HEK293 (cell line): Measurements from ENCODE around the gene KRTAP10-1.
A peak's percentile ranks its signal among the peaks of the same experiment; 100 is the strongest.

Experiments
- CTCF ChIA-PET: fragments of 350-600 bp; formaldehyde crosslinking; extraction: SDS; loops from one replicate; lab custom pipeline; 2021; ENCODE audit warnings: antibody characterized with exemption; lab: Yijun Ruan, JAX
- POLR2A ChIA-PET: fragments of 300-600 bp; formaldehyde crosslinking; extraction: SDS; loops from one replicate; lab custom pipeline; 2020; ENCODE audit warnings: antibody characterized with exemption, inconsistent platforms; lab: Yijun Ruan, JAX
- H3K27ac ChIP-seq: fragments of 200-500 bp; sonication (Bioruptor generic); 2 replicates; pipeline ENCODE4 v1.5.1; 2014; ENCODE audit warnings: low read depth, low read length, control low read depth, inconsistent platforms; ENCODE audit errors: extremely low read depth
- H3K36me3 ChIP-seq, 2 experiments: fragments of 200-500 bp in 1 of 2; sonication (Bioruptor generic) in 1 of 2; 1 replicate in 1 of 2; 2 replicates in 1 of 2; pipeline ENCODE4 v1.5.1; 2014 to 2017; ENCODE audit warnings: inconsistent platforms in 2 of 2, low read length in 2 of 2; ENCODE audit not compliant: control insufficient read depth in 2 of 2, insufficient read depth in 1 of 2
- H3K4me1 ChIP-seq: fragments of 200-500 bp; sonication (Bioruptor generic); 2 replicates; pipeline ENCODE4 v1.5.1; 2014; ENCODE audit warnings: mild to moderate bottlenecking, low read length, inconsistent platforms; ENCODE audit not compliant: control insufficient read depth, insufficient read depth
- H3K4me3 ChIP-seq: 2 replicates; pipeline ENCODE4 v1.5.1; 2011; ENCODE audit warnings: low read depth, mild to moderate bottlenecking, control low read depth, low read length, moderate library complexity
- H3K9me3 ChIP-seq: fragments of 200-500 bp; sonication (Bioruptor generic); 2 replicates; pipeline ENCODE4 v1.5.1; 2014; ENCODE audit warnings: low read depth, low read length, inconsistent platforms; ENCODE audit not compliant: control insufficient read depth, insufficient read depth
- AEBP2 ChIP-seq: fragments of 450-650 bp; formaldehyde crosslinking; IDR thresholded peaks from 2 replicates; pipeline ENCODE4 v1.5.1; 2016; ENCODE audit warnings: missing biosample characterization, missing genetic modification characterization, borderline replicate concordance
- KLF1 ChIP-seq: fragments of 450-650 bp; formaldehyde crosslinking; IDR thresholded peaks from 2 replicates; pipeline ENCODE4 v1.5.1; 2016; ENCODE audit warnings: missing biosample characterization, missing genetic modification characterization
- WT1 ChIP-seq: fragments of 450-650 bp; formaldehyde crosslinking; IDR thresholded peaks from 2 replicates; pipeline ENCODE4 v1.5.1; 2016; ENCODE audit warnings: missing biosample characterization, missing genetic modification characterization
- YY1 ChIP-seq: fragments of 450-650 bp; formaldehyde crosslinking; IDR thresholded peaks from 2 replicates; pipeline ENCODE4 v1.5.1; 2018; ENCODE audit warnings: missing biosample characterization, missing genetic modification characterization
- ZBTB10 ChIP-seq: fragments of 450-650 bp; formaldehyde crosslinking; IDR thresholded peaks from 2 replicates; pipeline ENCODE4 v1.5.1; 2016; ENCODE audit warnings: missing biosample characterization, missing genetic modification characterization
- ZBTB48 ChIP-seq: fragments of 450-650 bp; formaldehyde crosslinking; IDR thresholded peaks from 2 replicates; pipeline ENCODE4 v1.5.1; 2016; ENCODE audit warnings: missing biosample characterization, missing genetic modification characterization
- ZBTB7A ChIP-seq: fragments of 450-650 bp; formaldehyde crosslinking; IDR thresholded peaks from 2 replicates; pipeline ENCODE4 v1.5.1; 2016; ENCODE audit warnings: low read depth, missing biosample characterization, missing genetic modification characterization
- ZFP37 ChIP-seq: fragments of 450-650 bp; formaldehyde crosslinking; IDR thresholded peaks from 2 replicates; pipeline ENCODE4 v1.5.1; 2016; ENCODE audit warnings: missing biosample characterization, missing genetic modification characterization
- ZNF214 ChIP-seq: fragments of 450-650 bp; formaldehyde crosslinking; IDR thresholded peaks from 2 replicates; pipeline ENCODE4 v1.5.1; 2017; ENCODE audit warnings: missing biosample characterization, mild to moderate bottlenecking, missing genetic modification characterization, borderline replicate concordance
- ZNF645 ChIP-seq: fragments of 450-650 bp; formaldehyde crosslinking; IDR thresholded peaks from 2 replicates; pipeline ENCODE4; 2016; ENCODE audit warnings: missing biosample characterization, missing genetic modification characterization
- ZNF701 ChIP-seq: fragments of 450-650 bp; formaldehyde crosslinking; IDR thresholded peaks from 2 replicates; pipeline ENCODE4 v1.5.1; 2016; ENCODE audit warnings: missing biosample characterization, missing genetic modification characterization
- ZNF785 ChIP-seq: fragments of 450-650 bp; formaldehyde crosslinking; IDR thresholded peaks from 2 replicates; pipeline ENCODE4 v1.5.1; 2016; ENCODE audit warnings: missing biosample characterization, missing genetic modification characterization

The KRTAP10-1 gene

GRCh38 chr21:44490405-44490804, 49.6 kb downstream of the KRTAP10-1 start:
- no peak for TF ChIP-seq ZNF214
- TF ChIP-seq AEBP2 = no peak
- TF ChIP-seq YY1 (tag by site-specific recombination) = no peak
- no peak for TF ChIP-seq ZNF645 (tag by site-specific recombination)
- no peak for TF ChIP-seq ZBTB48 (tag by site-specific recombination)
- TF ChIP-seq ZNF701 = no peak
- no peak for TF ChIP-seq ZFP37 (tag by site-specific recombination)
- TF ChIP-seq ZBTB7A (tag by site-specific recombination) = no peak
- TF ChIP-seq ZBTB10 = no peak
- no peak for TF ChIP-seq WT1
- Histone ChIP-seq H3K27ac (no peak overlapping the region), H3K9me3 (no peaks in the 10 kb centered on the region; the same call in 1 of the 2 replicates), H3K4me1 (no peaks in the 10 kb centered on the region), H3K4me3 (no peak overlapping the region), H3K36me3 (no peaks in the 10 kb centered on the region)
- ChIA-PET CTCF (interaction anchor here (0.5 to 2.2 kb wide), 11 partner anchors 10 to 646 kb away, joined by 3 to 14 read pairs (median 4); no protein-coding TSS in a partner anchor), POLR2A (no interaction called here)

GRCh38 chr21:44489962-44490361, 50.0 kb downstream of the KRTAP10-1 start:
- POLR2A ChIA-PET = no interaction called here

More at GRCh38 chr21:44489962-44490361, 50.0 kb downstream of the KRTAP10-1 start:
- CTCF ChIA-PET = interaction anchor here (0.5 to 2.2 kb wide), 17 partner anchors 10 to 651 kb away, joined by 3 to 14 read pairs (median 4); no protein-coding TSS in a partner anchor
- Histone ChIP-seq H3K4me3 (no peak overlapping the region), H3K36me3 (no peaks in the 10 kb centered on the region), H3K4me1 (no peaks in the 10 kb centered on the region), H3K27ac (no peak overlapping the region), H3K9me3 (no peaks in the 10 kb centered on the region; the same call in 1 of the 2 replicates)
- no peak for TF ChIP-seq ZNF785 (tag by site-specific recombination)
- TF ChIP-seq KLF1 = peak; percentile 52
